ENCODE results near the gene LRRC19. TPM values are rescaled to one million over a fixed set of nuclear protein-coding genes. Genes with fewer than 3 reads are reported as not detected.
A peak's percentile ranks its signal among the peaks of the same experiment; 100 is the strongest.

Gene LRRC19
- total RNA-seq, 1 experiment from 2014 or later = not detected

GRCh38 chr9:26955222-26955903, 50.1 kb downstream of the LRRC19 start:
- H3K4me3 Mint-ChIP-seq = peak overlapping the region; percentile 90
- POLR2A ChIA-PET = interaction anchor here (1.3 to 2.2 kb wide), 5 partner anchors 8 to 63 kb away, joined by 3 to 12 read pairs (median 9); partner anchors contain the start of genes CAAP1 and PLAA
- H3K4me1 Mint-ChIP-seq = peaks cover 14% of the 10 kb centered on the region
- ATAC-seq (no peak), DNase-seq (ENCODE audit: low spot score) (no peak)
- TF ChIP-seq IRF2 (CRISPR knock-in tag; IDR thresholded peaks at IDR 0.05; ENCODE audit: borderline replicate concordance, low read depth) = no peak
- TF ChIP-seq E2F1 (CRISPR knock-in tag; IDR thresholded peaks at IDR 0.05) = no peak
- TF ChIP-seq RORB (CRISPR knock-in tag; IDR thresholded peaks at IDR 0.05) = no peak
- TF ChIP-seq TEAD4 (CRISPR knock-in tag; IDR thresholded peaks at IDR 0.05) = no peak
- TF ChIP-seq NR3C1 (CRISPR knock-in tag; conservative IDR thresholded peaks at IDR 0.05; ENCODE audit: low read depth) = no peak
- TF ChIP-seq FOXK1 (CRISPR knock-in tag; IDR thresholded peaks at IDR 0.05) = no peak
- no peak for TF ChIP-seq JAZF1 (CRISPR knock-in tag; IDR thresholded peaks at IDR 0.05)
- no peak for TF ChIP-seq CDX4 (CRISPR knock-in tag; IDR thresholded peaks at IDR 0.05; ENCODE audit: borderline replicate concordance)
- TF ChIP-seq HMGXB4 (CRISPR knock-in tag; IDR thresholded peaks at IDR 0.05) = no peak
- no peak for TF ChIP-seq FOXP1 (CRISPR knock-in tag; IDR thresholded peaks at IDR 0.05; ENCODE audit: borderline replicate concordance)
- no peak for TF ChIP-seq RELA (CRISPR knock-in tag; IDR thresholded peaks at IDR 0.05; ENCODE audit: borderline replicate concordance)
- TF ChIP-seq OVOL2 (CRISPR knock-in tag; IDR thresholded peaks at IDR 0.05; ENCODE audit: borderline replicate concordance) = no peak
- no peak for TF ChIP-seq ZNF423 (CRISPR knock-in tag; IDR thresholded peaks at IDR 0.05)
- peak overlapping the region; percentile 93 for H3K27ac Mint-ChIP-seq
- CTCF ChIA-PET = interaction anchor here (0.6 to 2.0 kb wide), 7 partner anchors 8 to 268 kb away, joined by 3 to 18 read pairs (median 6); partner anchors contain the start of genes CAAP1 and PLAA
- no peaks in the 10 kb centered on the region; the same call in 1 of the 2 replicates for H3K27me3 Mint-ChIP-seq (ENCODE audit: low read depth)
- no peaks in the 10 kb centered on the region for H3K9me3 Mint-ChIP-seq
- H3K36me3 Mint-ChIP-seq = no peaks in the 10 kb centered on the region

GRCh38 chr9:26954050-26954508, 51.4 kb downstream of the LRRC19 start:
- DNase-seq (ENCODE audit: low spot score) (no peak), ATAC-seq (no peak)
- Mint-ChIP-seq H3K27ac (no peak overlapping the region), H3K9me3 (no peaks in the 10 kb centered on the region), H3K36me3 (no peaks in the 10 kb centered on the region), H3K27me3 (ENCODE audit: low read depth) (no peaks in the 10 kb centered on the region; the same call in 1 of the 2 replicates), H3K4me1 (peaks cover 17% of the 10 kb centered on the region), H3K4me3 (no peak overlapping the region)
- ChIA-PET POLR2A (interaction anchor here (1.3 kb wide), 1 partner anchor 22 kb away, joined by 3 read pairs; no protein-coding TSS in a partner anchor), CTCF (no interaction called here)
- TF ChIP-seq GABPB1 (CRISPR knock-in tag; IDR thresholded peaks at IDR 0.05) (no peak), ZNF281 (CRISPR knock-in tag; IDR thresholded peaks at IDR 0.05) (no peak), SMAD4 (CRISPR knock-in tag; IDR thresholded peaks at IDR 0.05) (no peak), NR2C2 (CRISPR knock-in tag; IDR thresholded peaks at IDR 0.05) (no peak), ZBTB43 (CRISPR knock-in tag; IDR thresholded peaks at IDR 0.05) (no peak), HMGXB4 (CRISPR knock-in tag; IDR thresholded peaks at IDR 0.05) (no peak), ZNF423 (CRISPR knock-in tag; IDR thresholded peaks at IDR 0.05) (no peak), E2F1 (CRISPR knock-in tag; IDR thresholded peaks at IDR 0.05) (no peak), GTF2I (CRISPR knock-in tag; conservative IDR thresholded peaks at IDR 0.05) (no peak), ATF2 (CRISPR knock-in tag; IDR thresholded peaks at IDR 0.05; ENCODE audit: borderline replicate concordance, low read depth) (no peak)
